K562 (cell line): ENCODE measurements around the gene TMEM79. TPM values are rescaled to one million over a fixed set of nuclear protein-coding genes. Genes with fewer than 3 reads are reported as not detected.
A peak's percentile ranks its signal among the peaks of the same experiment; 100 is the strongest.

Experiments used
- ASH1L ChIP-seq: fragments of 450-650 bp; IDR thresholded peaks from 2 replicates; pipeline ENCODE4 v1.6.1; 2018; ENCODE audit warnings: borderline replicate concordance, mild to moderate bottlenecking, low read depth; ENCODE audit not compliant: partially characterized antibody
- BCOR ChIP-seq: fragments of 450-650 bp; IDR thresholded peaks from 2 replicates; pipeline ENCODE4 v1.6.1; 2016
- CHAMP1 ChIP-seq: fragments of 450-650 bp; IDR thresholded peaks from 2 replicates; pipeline ENCODE4 v1.6.1; 2016; ENCODE audit warnings: mild to moderate bottlenecking
- CHD7 ChIP-seq: fragments of 200-600 bp; sonication (generic); IDR thresholded peaks from one replicate; pipeline ENCODE4 v1.6.1; 2012; ENCODE audit warnings: mild to moderate bottlenecking, low read depth, low read length, inconsistent platforms
- HCFC1 ChIP-seq: IDR thresholded peaks from 2 replicates; pipeline ENCODE4 v1.6.1; 2012; ENCODE audit warnings: low read depth, low read length, improper control_type of control experiment
- KDM5B ChIP-seq: fragments of 200-600 bp; sonication (generic); IDR thresholded peaks from 2 replicates; pipeline ENCODE4 v1.6.1; 2012; ENCODE audit warnings: low read depth, mild to moderate bottlenecking, moderate library complexity, low read length, control low read depth, inconsistent platforms; ENCODE audit not compliant: insufficient replicate concordance
- MECOM ChIP-seq: fragments of 250-450 bp; sonication (Bioruptor Pico); IDR thresholded peaks from 2 replicates; pipeline ENCODE4 v1.8.0; 2022; ENCODE audit warnings: inconsistent platforms
- PML ChIP-seq: IDR thresholded peaks from 2 replicates; pipeline ENCODE4 v1.6.1; 2012; ENCODE audit warnings: low read length, inconsistent platforms
- POU5F1 ChIP-seq: fragments of 150-350 bp; IDR thresholded peaks from 2 replicates; pipeline ENCODE4 v1.6.1; 2014; ENCODE audit warnings: borderline replicate concordance, low read length, low read depth, mild to moderate bottlenecking; ENCODE audit not compliant: partially characterized antibody
- RHOXF2B ChIP-seq: fragments of 250-450 bp; sonication (Bioruptor Pico); conservative IDR thresholded peaks from 2 replicates; pipeline ENCODE4 v1.5.1; 2021
- SMARCA4 ChIP-seq: fragments of 450-650 bp; IDR thresholded peaks from 2 replicates; pipeline ENCODE4 v1.6.1; 2016
- SMARCC2 ChIP-seq: fragments of 450-650 bp; IDR thresholded peaks from 2 replicates; pipeline ENCODE4 v1.6.1; 2017; ENCODE audit warnings: antibody characterized with exemption, moderate library complexity, mild to moderate bottlenecking, low read depth
- SNIP1 ChIP-seq: fragments of 450-650 bp; IDR thresholded peaks from 2 replicates; pipeline ENCODE4 v1.7.1; 2017; ENCODE audit warnings: low read depth, mild to moderate bottlenecking
- TEAD2 ChIP-seq: fragments of 450-650 bp; IDR thresholded peaks from 2 replicates; pipeline ENCODE4 v1.6.1; 2016; ENCODE audit warnings: missing genetic modification characterization, control low read depth, missing compliant biosample characterization
- WHSC1 ChIP-seq: IDR thresholded peaks from one replicate; pipeline ENCODE4 v1.6.1; 2012; ENCODE audit warnings: low read length, control low read depth, inconsistent platforms
- ZNF217 ChIP-seq: sonication (generic); formaldehyde crosslinking; IDR thresholded peaks from 2 replicates; pipeline ENCODE4 v1.8.0; 2022; ENCODE audit warnings: mild to moderate bottlenecking, missing genetic modification reagents
- ZNF347 ChIP-seq: fragments of 450-650 bp; formaldehyde crosslinking; IDR thresholded peaks from 2 replicates; pipeline ENCODE4 v1.4.0; 2020; ENCODE audit warnings: low read depth, mild to moderate bottlenecking, moderate library complexity
- ZNF79 ChIP-seq: fragments of 250-450 bp; sonication (Bioruptor Pico); IDR thresholded peaks from 2 replicates; pipeline ENCODE4 v1.4.0; 2020; ENCODE audit warnings: low read depth, mild to moderate bottlenecking, moderate library complexity
- polyA plus RNA-seq, 8 experiments: library from polyadenylated mRNA; depleted of rRNA in 4 of 8; stranded (reverse) in 5 of 8; unstranded in 3 of 8; fragments of >200 nt; fragmentation: Nextera tagmentation in 2 of 8; fragmentation: Illumina TruSeq in 1 of 8; extraction: Ambion mirVana in 2 of 8; extraction: Trizol in 1 of 8; gene quantifications; 2 replicates each; pipeline versions ENCODE4 v1.2.1 to v1.2.3, GENCODE V29; 2011 to 2014; ENCODE audit warnings: inconsistent platforms in 1 of 8, missing spikeins in 1 of 8
- total RNA-seq, 7 experiments: library from RNA; depleted of rRNA in 6 of 7; stranded (reverse); fragments of >200 nt in 6 of 7; fragmentation: Illumina TruSeq in 2 of 7; extraction: Trizol in 2 of 7; gene quantifications; 2 replicates each; pipeline versions ENCODE4 v1.2.1 to v1.2.3, GENCODE V29; 2011 to 2021; ENCODE audit warnings: low replicate concordance in 1 of 7

The TMEM79 gene
- total and polyA plus RNA-seq, 9 of the 15 experiments (the other 6 are each of a cell fraction or from before 2014, with no cell fraction given): 0.69 to 6.8 (median 4.0) TPM

GRCh38 chr1:156281281-156281680, 2.8 kb upstream of the TMEM79 start (continued):
- TF ChIP-seq HCFC1 (no peak), POU5F1 (no peak), SNIP1 (no peak), SMARCA4 (no peak), ASH1L (no peak), KDM5B (no peak), CHD7 (no peak), ZNF79 (CRISPR knock-in tag) (no peak), ZNF217 (CRISPR knock-in tag) (no peak), BCOR (no peak), PML (0 out of 2 replicates have a peak, but pooled peaks have one; percentile 18), SMARCC2 (no peak), CHAMP1 (no peak), MECOM (CRISPR knock-in tag) (no peak), WHSC1 (no peak), ZNF347 (CRISPR knock-in tag) (no peak), TEAD2 (tag) (no peak), RHOXF2B (CRISPR knock-in tag) (no peak)
